Activated gamma-delta T cell treated with Interleukin-2 at 50 U/mL for 16 hours (primary cell): ENCODE data around the gene GRID1.
"Not testable (repeated sequence)": the region's sequence is repeated elsewhere in the genome, so short reads cannot be mapped to it uniquely, and the experiment has no call there.

Experiments
- DNase-seq: peaks from one replicate; pipeline ENCODE4 v3.0.0-alpha.2; 2020

The GRID1 gene

GRCh38 chr10:85847085-85847484, 519.5 kb downstream of the GRID1 start:
- no peak for DNase-seq

- not testable (repeated sequence) for DNase-seq
Measured at GRCh38 chr10:85838660-85839059, 527.9 kb downstream of the GRID1 start.

GRCh38 chr10:85832988-85833387, 533.6 kb downstream of the GRID1 start:
- DNase-seq, result no peak

- DNase-seq, result no peak
Measured at GRCh38 chr10:85831422-85831821, 535.2 kb downstream of the GRID1 start.

GRCh38 chr10:85826377-85826776, 540.2 kb downstream of the GRID1 start:
- no peak for DNase-seq

- DNase-seq, result no peak
Measured at GRCh38 chr10:85811405-85811804, 555.2 kb downstream of the GRID1 start.

- no peak for DNase-seq
Measured at GRCh38 chr10:85810674-85811073, 555.9 kb downstream of the GRID1 start.

- DNase-seq, result no peak
Measured at GRCh38 chr10:85795460-85795859, 571.1 kb downstream of the GRID1 start.

GRCh38 chr10:85794553-85794952, 572.0 kb downstream of the GRID1 start:
- no peak for DNase-seq

- no peak for DNase-seq
Measured at GRCh38 chr10:85792533-85792858, 574.1 kb downstream of the GRID1 start.

GRCh38 chr10:85791818-85792532, 574.6 kb downstream of the GRID1 start:
- no peak for DNase-seq

- no peak for DNase-seq
Measured at GRCh38 chr10:85789982-85790789, 576.4 kb downstream of the GRID1 start.

- no peak for DNase-seq
Measured at GRCh38 chr10:85789125-85789524, 577.5 kb downstream of the GRID1 start.

- no peak for DNase-seq
Measured at GRCh38 chr10:85788570-85788969, 578.0 kb downstream of the GRID1 start.

GRCh38 chr10:85787881-85788280, 578.7 kb downstream of the GRID1 start:
- no peak for DNase-seq

- DNase-seq, result no peak
Measured at GRCh38 chr10:85787393-85787792, 579.2 kb downstream of the GRID1 start.

GRCh38 chr10:85786401-85786899, 580.1 kb downstream of the GRID1 start:
- no peak for DNase-seq

GRCh38 chr10:85784792-85785191, 581.8 kb downstream of the GRID1 start:
- DNase-seq, result no peak

GRCh38 chr10:85781404-85781803, 585.2 kb downstream of the GRID1 start:
- DNase-seq, result no peak

- no peak for DNase-seq
Measured at GRCh38 chr10:85778074-85778473, 588.5 kb downstream of the GRID1 start.

GRCh38 chr10:85767891-85768290, 598.7 kb downstream of the GRID1 start:
- no peak for DNase-seq

GRCh38 chr10:85764108-85764507, 602.5 kb downstream of the GRID1 start:
- no peak for DNase-seq

- DNase-seq, result no peak
Measured at GRCh38 chr10:85761906-85762445, 604.6 kb downstream of the GRID1 start.
